Activated naive CD4-positive, alpha-beta T cell treated with anti-CD3 and anti-CD28 coated beads for 36 hours (primary cell): Measurements from ENCODE around the gene HSH2D. TPM values are rescaled to one million over a fixed set of nuclear protein-coding genes. Genes with fewer than 3 reads are reported as not detected.
A peak's percentile ranks its signal among the peaks of the same experiment; 100 is the strongest.

Source experiments
- CTCF ChIA-PET: fragments of 350-600 bp; sonication (Branson Sonifier 250); formaldehyde crosslinking; loops from one replicate; lab custom pipeline; 2021; ENCODE audit warnings: antibody characterized with exemption; lab: Charles Lee
- DNase-seq: peaks from one replicate; pipeline ENCODE4 v3.0.0-alpha.2; 2020
- H3K27ac Mint-ChIP-seq: one replicate; pipeline ENCODE4 v1.8.0; 2021; ENCODE audit warnings: mild to moderate bottlenecking, mixed read lengths
- H3K27me3 Mint-ChIP-seq: one replicate; pipeline ENCODE4 v1.8.0; 2021; ENCODE audit warnings: low read depth, mixed read lengths
- H3K36me3 Mint-ChIP-seq: one replicate; pipeline ENCODE4 v1.8.0; 2021; ENCODE audit warnings: low read depth, mixed read lengths
- H3K4me1 Mint-ChIP-seq: one replicate; pipeline ENCODE4 v1.8.0; 2021; ENCODE audit warnings: low read depth, mixed read lengths
- H3K4me3 Mint-ChIP-seq: one replicate; pipeline ENCODE4 v1.8.0; 2021; ENCODE audit warnings: mild to moderate bottlenecking, moderate library complexity, mixed read lengths
- H3K9me3 Mint-ChIP-seq: one replicate; pipeline ENCODE4 v1.8.0; 2021; ENCODE audit warnings: mixed read lengths
- intact Hi-C: fragments of 100-400 bp; cut with micrococcal nuclease; formaldehyde crosslinking; loops from one replicate; pipeline ENCODE4 v1.15.1; 2023
- total RNA-seq, 2 experiments: library from RNA; stranded (reverse); gene quantifications; one replicate each; pipeline ENCODE4 v1.2.3, GENCODE V29; 2021

Gene HSH2D
- total RNA-seq, 2 experiments from 2014 or later: 18.3 to 20.7 TPM

DNA sequence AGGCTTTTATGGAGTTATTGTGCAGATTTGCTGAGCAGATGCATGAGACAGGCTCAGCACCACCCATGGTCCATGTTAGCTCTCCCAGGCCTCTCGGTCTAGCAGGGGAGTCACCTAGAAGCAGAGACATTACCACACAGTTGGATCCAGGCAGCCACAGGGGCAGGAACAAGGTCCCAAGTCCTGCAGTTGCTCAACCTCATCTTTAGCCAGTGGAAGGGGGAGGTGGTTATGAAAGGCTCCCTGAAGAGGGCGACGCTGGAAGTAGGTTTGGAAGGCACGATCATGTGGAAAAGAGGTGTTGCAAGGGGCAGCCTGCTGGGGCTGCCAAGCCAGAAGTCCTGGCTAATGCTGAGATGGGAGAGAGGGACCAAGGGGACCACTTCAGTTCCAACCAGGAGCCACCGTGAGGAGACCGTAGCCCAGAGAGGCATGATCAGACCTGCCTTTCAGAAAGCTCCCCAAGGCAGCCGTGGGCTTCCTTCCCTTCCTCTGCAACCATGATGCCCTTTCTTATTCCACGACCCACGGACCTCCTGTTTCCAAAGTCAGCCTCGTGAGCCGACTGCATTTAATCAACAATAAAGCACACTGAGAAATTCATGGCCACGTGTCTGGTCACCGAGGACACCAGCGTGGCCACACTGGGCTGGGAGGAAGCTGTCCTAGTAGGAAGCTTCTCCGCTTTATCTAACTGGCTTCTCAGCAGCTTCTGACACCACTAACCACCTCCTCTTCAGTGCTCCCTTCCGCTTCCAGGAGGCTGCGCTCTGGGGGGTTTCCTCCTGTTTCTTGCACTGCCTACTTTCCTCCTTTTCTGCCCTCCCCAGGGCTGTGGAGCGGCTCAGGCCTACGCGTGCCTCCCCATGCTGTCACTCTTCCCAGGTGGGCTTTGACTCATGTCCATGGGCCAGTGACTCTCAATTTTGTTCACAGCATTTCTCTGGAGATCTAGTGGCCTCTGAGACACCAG is 56.8 kb downstream of the HSH2D start:
- no peak for DNase-seq
- Mint-ChIP-seq H3K9me3 (no peaks in the 10 kb centered on the region), H3K4me3 (no peak overlapping the region), H3K36me3 (peaks cover 22% of the 10 kb centered on the region), H3K27me3 (no peaks in the 10 kb centered on the region), H3K27ac (peak overlapping the region; percentile 75), H3K4me1 (peaks cover 47% of the 10 kb centered on the region)
- CTCF ChIA-PET: no interaction called here
- intact Hi-C loops: no loop called here

DNA sequence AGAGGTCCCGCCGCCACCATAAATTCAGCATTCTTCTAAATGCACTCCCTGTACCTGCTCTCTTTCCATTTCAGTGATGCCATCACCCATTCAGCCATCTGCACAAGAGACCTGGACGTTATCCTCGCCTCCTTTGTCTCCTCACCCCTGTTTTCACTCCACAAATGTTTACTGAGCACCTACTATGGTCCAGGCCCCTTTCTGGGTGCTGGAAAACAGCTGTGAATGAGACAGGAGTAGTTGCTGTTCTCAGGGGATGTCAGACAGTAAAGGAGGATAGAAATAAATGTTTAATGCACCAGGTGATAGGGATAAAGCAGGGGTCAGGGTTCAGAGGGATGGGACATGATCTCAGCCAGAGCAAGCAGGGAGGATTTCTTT is 57.5 kb downstream of the HSH2D start:
- DNase-seq: no peak
- CTCF ChIA-PET: no interaction called here
- intact Hi-C loops: no loop called here

GRCh38 chr19:16202320-16203255 is 59.1 kb downstream of the HSH2D start:
- H3K27ac Mint-ChIP-seq: no peak overlapping the region
- no peak overlapping the region for H3K4me3 Mint-ChIP-seq

More for the DNA sequence above, 57.5 kb downstream of the HSH2D start:
- H3K27me3 Mint-ChIP-seq: no peaks in the 10 kb centered on the region
- peaks cover 22% of the 10 kb centered on the region for H3K36me3 Mint-ChIP-seq
- H3K9me3 Mint-ChIP-seq: no peaks in the 10 kb centered on the region
- H3K4me3 Mint-ChIP-seq: no peak overlapping the region
- H3K27ac Mint-ChIP-seq: peak overlapping the region; percentile 75
- H3K4me1 Mint-ChIP-seq: peaks cover 47% of the 10 kb centered on the region

DNA sequence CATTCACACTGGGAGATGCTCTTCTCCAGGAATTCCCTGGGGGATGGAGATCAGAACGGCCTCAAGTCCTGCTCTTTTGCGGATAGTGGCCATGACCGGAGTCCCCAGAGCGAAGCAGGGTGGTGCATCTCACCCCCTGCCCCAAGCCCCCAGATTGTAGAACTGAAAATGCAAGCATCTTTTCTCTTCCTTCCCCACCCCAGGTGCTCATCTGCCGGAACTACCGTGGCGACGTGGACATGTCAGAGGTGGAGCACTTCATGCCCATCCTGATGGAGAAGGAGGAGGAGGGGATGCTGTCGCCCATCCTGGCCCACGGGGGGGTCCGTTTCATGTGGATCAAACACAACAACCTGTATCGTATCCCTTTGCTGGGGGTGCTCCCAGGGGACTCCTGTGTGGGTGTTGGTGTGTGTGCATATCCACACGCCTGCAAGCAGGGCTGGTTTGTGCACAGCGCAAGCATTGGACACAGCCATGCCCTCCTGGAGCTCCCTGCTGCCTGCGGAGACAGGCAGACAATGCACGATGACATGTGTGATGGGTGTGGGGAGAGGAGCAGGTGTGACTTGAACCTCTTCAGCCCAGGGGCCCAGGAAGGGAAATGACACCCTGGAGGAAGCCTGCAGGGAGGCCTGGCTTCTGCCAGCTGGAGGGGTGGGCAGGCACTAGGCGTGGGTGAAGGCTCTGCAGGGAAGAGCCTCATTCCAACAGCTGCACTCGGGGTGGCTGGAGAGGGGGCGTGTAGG is 59.9 kb downstream of the HSH2D start:
- no peaks in the 10 kb centered on the region for H3K9me3 Mint-ChIP-seq
- no peak overlapping the region for H3K4me3 Mint-ChIP-seq
- peak overlapping the region; percentile 24 for H3K27ac Mint-ChIP-seq
- DNase-seq: no peak
- H3K27me3 Mint-ChIP-seq: no peaks in the 10 kb centered on the region
- H3K36me3 Mint-ChIP-seq: peaks cover 28% of the 10 kb centered on the region
- intact Hi-C loops: no loop called here
- peaks cover 62% of the 10 kb centered on the region for H3K4me1 Mint-ChIP-seq
- CTCF ChIA-PET: interaction anchor here (0.5 to 1.4 kb wide), 2 partner anchors 122 to 141 kb away, joined by 3 read pairs; no protein-coding TSS in a partner anchor

More at GRCh38 chr19:16202320-16203255, 59.1 kb downstream of the HSH2D start:
- Mint-ChIP-seq H3K27me3 (no peaks in the 10 kb centered on the region), H3K9me3 (no peaks in the 10 kb centered on the region), H3K36me3 (peaks cover 21% of the 10 kb centered on the region), H3K4me1 (peaks cover 55% of the 10 kb centered on the region)
- intact Hi-C loops: no loop called here
- DNase-seq: no peak
- CTCF ChIA-PET: interaction anchor here (1.4 kb wide), 1 partner anchor 140 kb away, joined by 3 read pairs; no protein-coding TSS in a partner anchor

DNA sequence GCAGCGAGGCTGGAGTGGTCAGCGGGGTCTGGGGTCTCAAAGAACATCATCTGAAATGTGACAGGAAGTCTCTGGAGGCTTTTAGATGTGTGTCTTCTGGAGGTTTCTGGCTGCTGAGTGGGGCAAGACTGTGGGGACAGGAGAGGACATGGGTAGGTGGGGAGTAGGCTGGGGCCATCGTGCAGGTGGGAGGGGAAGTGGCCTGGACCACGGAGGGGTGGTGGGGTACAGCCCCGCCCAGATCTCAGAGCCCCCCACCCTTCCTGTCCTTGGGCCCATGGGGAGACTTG is 60.5 kb downstream of the HSH2D start:
- Mint-ChIP-seq H3K4me3 (no peak overlapping the region), H3K36me3 (peaks cover 30% of the 10 kb centered on the region), H3K27ac (no peak overlapping the region), H3K9me3 (no peaks in the 10 kb centered on the region), H3K27me3 (no peaks in the 10 kb centered on the region), H3K4me1 (peaks cover 63% of the 10 kb centered on the region)
- CTCF ChIA-PET: interaction anchor here (0.5 kb wide), 1 partner anchor 122 kb away, joined by 3 read pairs; no protein-coding TSS in a partner anchor
- DNase-seq: no peak
- intact Hi-C loops: no loop called here

GRCh38 chr19:16205205-16206045 is 61.9 kb downstream of the HSH2D start:
- Mint-ChIP-seq H3K4me3 (no peak overlapping the region), H3K27me3 (no peaks in the 10 kb centered on the region), H3K27ac (no peak overlapping the region), H3K4me1 (peaks cover 60% of the 10 kb centered on the region), H3K36me3 (peaks cover 40% of the 10 kb centered on the region), H3K9me3 (no peaks in the 10 kb centered on the region)
- no peak for DNase-seq
- intact Hi-C loops: no loop called here
- CTCF ChIA-PET: no interaction called here

DNA sequence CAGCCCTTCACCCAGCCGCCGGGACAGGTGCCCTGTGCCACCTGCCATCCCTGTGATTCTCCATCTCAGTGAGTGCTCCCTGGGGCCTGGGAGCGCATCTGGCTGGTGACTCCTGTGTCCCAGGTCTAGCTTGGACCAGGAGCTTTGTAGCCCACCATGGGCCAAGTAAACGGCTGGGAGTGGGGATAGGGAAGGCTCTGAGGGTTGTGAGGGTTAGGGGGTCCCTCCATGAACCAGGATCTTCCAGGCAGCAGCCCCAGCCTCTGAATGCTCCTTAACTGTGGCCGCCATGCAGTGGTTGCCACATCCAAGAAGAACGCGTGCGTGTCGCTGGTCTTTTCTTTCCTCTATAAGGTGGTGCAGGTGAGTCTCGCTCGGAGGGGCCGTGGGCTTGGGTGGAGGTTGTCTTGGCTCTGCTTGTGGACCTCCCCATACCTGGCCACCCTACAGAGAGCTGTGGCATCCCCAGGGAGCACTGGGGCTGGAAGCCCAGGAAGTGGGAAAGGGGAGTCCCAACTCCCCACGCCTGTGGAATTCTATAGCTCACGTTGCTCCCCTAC is 62.6 kb downstream of the HSH2D start:
- CTCF ChIA-PET: no interaction called here
- Mint-ChIP-seq H3K4me3 (no peak overlapping the region), H3K36me3 (peaks cover 41% of the 10 kb centered on the region), H3K4me1 (peaks cover 57% of the 10 kb centered on the region), H3K27ac (no peak overlapping the region), H3K27me3 (no peaks in the 10 kb centered on the region), H3K9me3 (no peaks in the 10 kb centered on the region)
- intact Hi-C loops: no loop called here
- DNase-seq: no peak

DNA sequence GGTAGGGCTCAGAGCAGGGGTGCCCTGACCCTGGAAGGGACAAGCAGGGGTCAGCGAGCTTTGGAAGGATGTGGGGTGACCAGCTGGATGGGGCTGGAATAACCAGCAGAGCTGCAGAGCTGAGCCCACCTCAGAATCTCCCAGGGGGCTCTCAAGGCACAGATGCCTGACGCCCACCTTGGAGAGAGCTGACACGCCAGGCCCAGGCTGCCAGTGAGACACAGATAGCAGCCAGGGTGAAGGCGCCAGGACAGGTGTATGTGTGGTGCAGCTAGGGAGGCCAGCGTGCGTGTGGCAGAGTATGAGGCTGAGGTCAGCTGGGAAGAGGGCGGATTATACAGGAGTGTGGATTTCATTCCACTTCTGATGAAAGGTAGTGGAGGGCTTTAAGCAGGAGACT is 63.2 kb downstream of the HSH2D start:
- intact Hi-C loops: no loop called here
- Mint-ChIP-seq H3K4me1 (peaks cover 54% of the 10 kb centered on the region), H3K9me3 (no peaks in the 10 kb centered on the region), H3K4me3 (no peak overlapping the region), H3K27me3 (no peaks in the 10 kb centered on the region), H3K36me3 (peaks cover 46% of the 10 kb centered on the region), H3K27ac (no peak overlapping the region)
- CTCF ChIA-PET: no interaction called here
- DNase-seq: no peak

DNA sequence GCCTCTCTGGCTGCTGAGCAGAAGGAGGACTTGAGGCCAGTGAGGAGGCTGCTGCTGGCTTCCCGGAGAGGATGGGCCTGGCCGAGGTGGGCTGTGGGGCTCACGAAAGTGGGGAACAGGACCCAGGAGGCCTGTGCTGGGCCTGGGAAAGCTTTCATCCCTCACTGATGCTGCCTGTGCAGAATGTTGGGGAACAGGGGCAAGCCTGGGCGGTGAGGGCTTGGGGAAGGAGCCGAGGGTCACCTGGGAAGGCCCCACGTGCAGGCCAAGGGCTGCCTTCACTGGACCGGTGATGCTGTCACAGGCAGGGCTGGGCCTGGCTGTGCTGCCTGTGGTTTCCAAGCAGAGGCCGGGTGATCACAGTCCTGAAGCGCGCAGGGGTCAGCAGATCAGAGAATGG is 63.6 kb downstream of the HSH2D start:
- H3K4me1 Mint-ChIP-seq: peaks cover 56% of the 10 kb centered on the region
- H3K9me3 Mint-ChIP-seq: no peaks in the 10 kb centered on the region

GRCh38 chr19:16207490-16208025 is 64.1 kb downstream of the HSH2D start:
- Mint-ChIP-seq H3K27me3 (no peaks in the 10 kb centered on the region), H3K4me1 (peaks cover 58% of the 10 kb centered on the region), H3K9me3 (no peaks in the 10 kb centered on the region), H3K27ac (peak overlapping the region; percentile 88), H3K36me3 (peaks cover 51% of the 10 kb centered on the region), H3K4me3 (no peak overlapping the region)
- CTCF ChIA-PET: no interaction called here
- DNase-seq: no peak
- intact Hi-C loops: no loop called here

More for the DNA sequence above, 63.6 kb downstream of the HSH2D start:
- no peak for DNase-seq
- Mint-ChIP-seq H3K27me3 (no peaks in the 10 kb centered on the region), H3K27ac (no peak overlapping the region), H3K36me3 (peaks cover 50% of the 10 kb centered on the region), H3K4me3 (no peak overlapping the region)
- CTCF ChIA-PET: no interaction called here
- intact Hi-C loops: no loop called here
